ENCODE results near the gene PKD1L1.

GRCh38 chr7:47762207-47762606 lies 186.1 kb downstream of the PKD1L1 start:
- TF ChIP-seq CTCF (conservative IDR thresholded peaks at IDR 0.05; ENCODE audit: low read depth, low read length) (no peak), EZH2 (IDR thresholded peaks at IDR 0.05; ENCODE audit: borderline replicate concordance, low read depth, low read length, poor library complexity, severe bottlenecking) (no peak)
